Naive thymus-derived CD4-positive, alpha-beta T cell (primary cell): ENCODE results near the gene KMT2A. TPM values are rescaled to one million over a fixed set of nuclear protein-coding genes. Genes with fewer than 3 reads are reported as not detected.

Source experiments
- ATAC-seq: fragments of 150-1000 bp; cut with Tn5 transposase; 2 replicates; pipeline ENCODE4 v1.10.0; 2021; ENCODE audit warnings: mild to moderate bottlenecking, moderate library complexity
- CTCF ChIA-PET: fragments of 350-600 bp; sonication (Branson Sonifier 250); formaldehyde crosslinking; loops from one replicate; lab custom pipeline; 2021; ENCODE audit warnings: antibody characterized with exemption; lab: Charles Lee
- POLR2A ChIA-PET: fragments of 350-600 bp; sonication (Branson Sonifier 250); formaldehyde crosslinking; loops from one replicate; lab custom pipeline; 2021; ENCODE audit warnings: antibody characterized with exemption, inconsistent platforms; lab: Charles Lee
- DNase-seq, 9 donors: peaks; one replicate each; pipeline versions ENCODE4 v3.0.0 to v3.0.0-alpha.2; 2020 to 2022; ENCODE audit warnings: mixed read lengths in 1 of 9
- H3K27ac ChIP-seq: one replicate; pipeline ENCODE4 v1.7.0; 2013; ENCODE audit warnings: mild to moderate bottlenecking, low read depth, low read length, moderate library complexity
- H3K27me3 ChIP-seq, 2 donors: one replicate each; pipeline ENCODE4 v1.7.0; 2013; ENCODE audit warnings: low read length in 2 of 2, mild to moderate bottlenecking in 2 of 2, moderate library complexity in 2 of 2; ENCODE audit not compliant: control insufficient read depth in 2 of 2, insufficient read depth in 2 of 2
- H3K36me3 ChIP-seq, 3 experiments: 1 replicate in 2 of 3; 2 replicates in 1 of 3; pipeline ENCODE4 v1.7.0; 2013; ENCODE audit warnings: low read length in 3 of 3, mild to moderate bottlenecking in 3 of 3, moderate library complexity in 1 of 3; ENCODE audit not compliant: insufficient read depth in 3 of 3, control insufficient read depth in 2 of 3
- H3K4me1 ChIP-seq, 2 donors: one replicate each; pipeline ENCODE4 v1.7.0; 2013; ENCODE audit warnings: low read length in 2 of 2, mild to moderate bottlenecking in 2 of 2, moderate library complexity in 1 of 2; ENCODE audit not compliant: control insufficient read depth in 2 of 2, insufficient read depth in 2 of 2
- H3K4me3 ChIP-seq: 2 replicates; pipeline ENCODE4 v1.7.0; 2013; ENCODE audit warnings: mild to moderate bottlenecking, low read length
- H3K9me3 ChIP-seq, 3 experiments: 1 replicate in 2 of 3; 2 replicates in 1 of 3; pipeline ENCODE4 v1.7.0; 2013; ENCODE audit warnings: low read length in 3 of 3; ENCODE audit not compliant: control insufficient read depth in 2 of 3
- H3K27ac Mint-ChIP-seq, 9 donors: one replicate each; pipeline ENCODE4 v1.8.0; 2020 to 2022; ENCODE audit warnings: mixed read lengths in 9 of 9, mild to moderate bottlenecking in 8 of 9, moderate library complexity in 5 of 9, inconsistent platforms in 2 of 9
- H3K27me3 Mint-ChIP-seq, 5 donors: one replicate each; pipeline ENCODE4 v1.8.0; 2021 to 2022; ENCODE audit warnings: mixed read lengths in 5 of 5, mild to moderate bottlenecking in 1 of 5
- H3K36me3 Mint-ChIP-seq, 5 donors: one replicate each; pipeline ENCODE4 v1.8.0; 2020 to 2022; ENCODE audit warnings: mixed read lengths in 5 of 5, mild to moderate bottlenecking in 3 of 5, inconsistent platforms in 1 of 5
- H3K4me1 Mint-ChIP-seq, 7 donors: one replicate each; pipeline ENCODE4 v1.8.0; 2020 to 2022; ENCODE audit warnings: mixed read lengths in 7 of 7, mild to moderate bottlenecking in 3 of 7, inconsistent platforms in 1 of 7
- H3K4me3 Mint-ChIP-seq, 10 donors: one replicate each; pipeline ENCODE4 v1.8.0; 2020 to 2022; ENCODE audit warnings: mild to moderate bottlenecking in 10 of 10, mixed read lengths in 10 of 10, moderate library complexity in 6 of 10, inconsistent platforms in 2 of 10
- H3K9me3 Mint-ChIP-seq, 11 donors: one replicate each; pipeline ENCODE4 v1.8.0; 2020 to 2022; ENCODE audit warnings: mixed read lengths in 11 of 11, mild to moderate bottlenecking in 4 of 11, inconsistent platforms in 1 of 11, moderate library complexity in 1 of 11
- intact Hi-C, 2 donors: fragments of 100-400 bp; cut with micrococcal nuclease; formaldehyde crosslinking; loops; one replicate each; pipeline ENCODE4 v1.15.1; 2023
- polyA plus RNA-seq, 2 donors: library from polyadenylated mRNA; unstranded; fragments of 300-500 nt; fragmentation: Illumina TruSeq; gene quantifications; one replicate each; pipeline ENCODE4 v1.2.3, GENCODE V29; 2021
- total RNA-seq, 6 experiments: library from RNA in 5 of 6; stranded (reverse) in 5 of 6; gene quantifications; 1 replicate in 5 of 6; 2 replicates in 1 of 6; pipeline ENCODE4 v1.2.3 and lab custom pipeline; 2021 to 2026

KMT2A gene
- total and polyA plus RNA-seq, 7 experiments from 2014 or later = 19.6 to 192 (median 160) TPM

- ATAC-seq (peak; percentile 47), DNase-seq (peak in 8 of 9 donors; percentile 21 to 39 (median 30))
- Histone ChIP-seq H3K4me1 (peaks cover 26 to 36% of the 10 kb centered on the region in 2 donors), H3K4me3 (peak overlapping the region; percentile 98), H3K27ac (peak overlapping the region; percentile 100), H3K27me3 (no peaks in the 10 kb centered on the region), H3K36me3 (peaks cover 0 to 12% (median 0%) of the 10 kb centered on the region in 3 experiments), H3K9me3 (no peaks in the 10 kb centered on the region)
- CTCF ChIA-PET = interaction anchor here (1.3 kb wide), 1 partner anchor 36 kb away, joined by 3 read pairs; no protein-coding TSS in a partner anchor
- POLR2A ChIA-PET = interaction anchor here (1.1 to 3.8 kb wide), 6 partner anchors 11 to 254 kb away, joined by 3 to 27 read pairs (median 5); partner anchors contain the start of gene KMT2A
- peak overlapping the region; percentile 83 to 99 (median 96) for H3K4me3 Mint-ChIP-seq
- H3K27me3 Mint-ChIP-seq = no peaks in the 10 kb centered on the region
- H3K36me3 Mint-ChIP-seq = peaks cover 0 to 12% (median 5%) of the 10 kb centered on the region in 5 donors
- peaks cover 38 to 63% (median 55%) of the 10 kb centered on the region in 7 donors for H3K4me1 Mint-ChIP-seq
- intact Hi-C loops = loop anchor here (1.0 to 5.0 kb wide), 14 partner anchors 8 to 586 kb away; partner anchors contain the start of genes ATP5MG (in 2 of the 2), CENATAC (in 2 of the 2), IFT46 (in 2 of the 2) and RPS25 (in 2 of the 2)
- peaks cover 0 to 2% (median 0%) of the 10 kb centered on the region in 11 donors for H3K9me3 Mint-ChIP-seq
- H3K27ac Mint-ChIP-seq = peak overlapping the region; percentile 92 to 98 (median 98)
Measured at GRCh38 chr11:118572981-118573550, 136.8 kb downstream of the KMT2A start.

- H3K27ac ChIP-seq = peak overlapping the region; percentile 40
- Mint-ChIP-seq H3K27ac (peak overlapping the region in 6 of 9 donors; percentile 32 to 74 (median 54)), H3K27me3 (no peaks in the 10 kb centered on the region), H3K4me3 (peak overlapping the region; percentile 51 to 94 (median 68)), H3K36me3 (peaks cover 0 to 12% (median 5%) of the 10 kb centered on the region in 5 donors), H3K9me3 (peaks cover 0 to 2% (median 0%) of the 10 kb centered on the region in 11 donors), H3K4me1 (peaks cover 46 to 75% (median 66%) of the 10 kb centered on the region in 7 donors)
- no peak overlapping the region for H3K4me3 ChIP-seq
- H3K4me1 ChIP-seq = peaks cover 26 to 36% of the 10 kb centered on the region in 2 donors
- H3K9me3 ChIP-seq = no peaks in the 10 kb centered on the region
- intact Hi-C loops = loop anchor here (5.0 kb wide), 5 partner anchors 232 to 587 kb away; partner anchors contain the start of genes BCL9L (in 1 of the 2), CD3D (in 1 of the 2), CD3G (in 1 of the 2) and CENATAC (in 1 of the 2)
- peaks cover 0 to 12% (median 0%) of the 10 kb centered on the region in 3 experiments for H3K36me3 ChIP-seq
- DNase-seq (no peak), ATAC-seq (no peak)
- POLR2A ChIA-PET = interaction anchor here (3.8 kb wide), 1 partner anchor 35 kb away, joined by 27 read pairs; no protein-coding TSS in a partner anchor
- CTCF ChIA-PET = no interaction called here
- H3K27me3 ChIP-seq = no peaks in the 10 kb centered on the region
Measured at GRCh38 chr11:118574636-118575035, 138.3 kb downstream of the KMT2A start.

Other genes with a start within 250 kb of the KMT2A start
- gene JAML, start 211.5 kb upstream of the KMT2A start, total RNA-seq = 100 to 1,000 TPM in 3 of 5 experiments, 10 to 100 TPM in 2; 64.3 to 120 (median 118) TPM
- 100 to 1,000 TPM in 1 of 2 donors, 10 to 100 TPM in 1; 94.1 to 195 TPM for gene JAML, start 211.5 kb upstream of the KMT2A start, polyA plus RNA-seq
- 10 to 100 TPM; 13.3 to 17.4 (median 17.0) TPM for gene MPZL3, start 184.1 kb upstream of the KMT2A start, total RNA-seq
- 1 to 10 TPM; 3.6 to 4.6 TPM for gene MPZL3, start 184.1 kb upstream of the KMT2A start, polyA plus RNA-seq
- gene MPZL2, start 172.2 kb upstream of the KMT2A start, total RNA-seq = 1 to 10 TPM in 4 of 5 experiments, under 1 TPM in 1; 0.69 to 5.9 (median 1.6) TPM
- gene MPZL2, start 172.2 kb upstream of the KMT2A start, polyA plus RNA-seq = 1 to 10 TPM; 1.2 to 1.5 TPM
- 100 to 1,000 TPM; 392 to 706 (median 670) TPM for gene CD3E, start 131.8 kb upstream of the KMT2A start, total RNA-seq
- 1,000 to 10,000 TPM in 1 of 2 donors, 100 to 1,000 TPM in 1; 987 to 1,286 TPM for gene CD3E, start 131.8 kb upstream of the KMT2A start, polyA plus RNA-seq
- 100 to 1,000 TPM; 232 to 597 (median 352) TPM for gene CD3D, start 93.8 kb upstream of the KMT2A start, total RNA-seq
- 1,000 to 10,000 TPM in 1 of 2 donors, 100 to 1,000 TPM in 1; 947 to 1,287 TPM for gene CD3D, start 93.8 kb upstream of the KMT2A start, polyA plus RNA-seq
- 100 to 1,000 TPM; 122 to 220 (median 192) TPM for gene CD3G, start 92.1 kb upstream of the KMT2A start, total RNA-seq
- gene CD3G, start 92.1 kb upstream of the KMT2A start, polyA plus RNA-seq = 100 to 1,000 TPM; 333 to 459 TPM
- 10 to 100 TPM; 38.4 to 54.5 (median 46.9) TPM for gene UBE4A, start 76.9 kb upstream of the KMT2A start, total RNA-seq
- gene UBE4A, start 76.9 kb upstream of the KMT2A start, polyA plus RNA-seq = 10 to 100 TPM; 20.3 to 31.7 TPM
- gene ATP5MG, start 34.9 kb upstream of the KMT2A start, total RNA-seq = 100 to 1,000 TPM; 140 to 241 (median 154) TPM
- gene ATP5MG, start 34.9 kb upstream of the KMT2A start, polyA plus RNA-seq = 100 to 1,000 TPM; 525 to 842 TPM
- 1 to 10 TPM in 3 of 5 experiments, under 1 TPM in 2; 0.34 to 2.7 (median 1.1) TPM for gene TTC36, start 91.0 kb downstream of the KMT2A start, total RNA-seq
- gene TTC36, start 91.0 kb downstream of the KMT2A start, polyA plus RNA-seq = 1 to 10 TPM in 1 of 2 donors, under 1 TPM in 1; 0.29 to 1.2 TPM
- gene TMEM25, start 94.7 kb downstream of the KMT2A start, total RNA-seq = 10 to 100 TPM; 12.1 to 32.8 (median 27.6) TPM
- gene TMEM25, start 94.7 kb downstream of the KMT2A start, polyA plus RNA-seq = 10 to 100 TPM; 24.0 to 30.9 TPM
- 10 to 100 TPM in 3 of 5 experiments, 1 to 10 TPM in 2; 5.4 to 16.6 (median 10.4) TPM for gene IFT46, start 129.4 kb downstream of the KMT2A start, total RNA-seq
- gene IFT46, start 129.4 kb downstream of the KMT2A start, polyA plus RNA-seq = 1 to 10 TPM; 6.7 to 7.0 TPM
- 100 to 1,000 TPM in 3 of 5 experiments, 10 to 100 TPM in 2; 71.2 to 134 (median 115) TPM for gene ARCN1, start 135.9 kb downstream of the KMT2A start, total RNA-seq
- gene ARCN1, start 135.9 kb downstream of the KMT2A start, polyA plus RNA-seq = 100 to 1,000 TPM; 139 to 170 TPM
- 1 to 10 TPM in 4 of 5 experiments, under 1 TPM in 1; 0.68 to 4.9 (median 3.0) TPM for gene PHLDB1, start 171.1 kb downstream of the KMT2A start, total RNA-seq
- gene PHLDB1, start 171.1 kb downstream of the KMT2A start, polyA plus RNA-seq = under 1 TPM; 0.39 to 0.40 TPM
- gene TREH, start 243.2 kb downstream of the KMT2A start, total RNA-seq = not detected
- gene TREH, start 243.2 kb downstream of the KMT2A start, polyA plus RNA-seq = not detected